GM18909 (cell line): ENCODE measurements around the gene PTPRU.

Source experiments
- ATAC-seq: cut with Tn5 transposase; IDR thresholded peaks from one replicate; pipeline ENCODE4 v1.9.1; 2021; ENCODE audit warnings: mild to moderate bottlenecking; ENCODE audit not compliant: unreplicated experiment, poor library complexity

Gene PTPRU

DNA sequence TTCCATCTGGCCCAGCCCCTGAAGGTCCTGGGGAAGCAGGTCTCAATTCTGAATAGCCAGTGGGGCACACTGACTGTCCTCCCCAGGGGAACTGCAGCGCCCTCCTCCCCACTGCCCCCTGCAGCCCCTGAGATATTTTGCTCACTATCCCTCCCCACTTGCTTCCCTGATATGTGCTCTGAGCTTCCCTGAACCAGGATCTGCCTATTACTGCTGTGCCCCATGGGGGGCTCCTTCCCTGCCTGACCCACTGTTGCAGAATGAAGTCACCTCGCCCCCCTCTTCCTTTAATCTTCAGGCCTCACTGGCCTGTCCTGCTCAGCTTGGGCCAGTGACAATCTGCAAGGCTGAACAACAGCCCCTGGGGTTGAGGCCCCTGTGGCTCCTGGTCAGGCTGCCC lies 89.8 kb downstream of the PTPRU start:
- no peak for ATAC-seq

DNA sequence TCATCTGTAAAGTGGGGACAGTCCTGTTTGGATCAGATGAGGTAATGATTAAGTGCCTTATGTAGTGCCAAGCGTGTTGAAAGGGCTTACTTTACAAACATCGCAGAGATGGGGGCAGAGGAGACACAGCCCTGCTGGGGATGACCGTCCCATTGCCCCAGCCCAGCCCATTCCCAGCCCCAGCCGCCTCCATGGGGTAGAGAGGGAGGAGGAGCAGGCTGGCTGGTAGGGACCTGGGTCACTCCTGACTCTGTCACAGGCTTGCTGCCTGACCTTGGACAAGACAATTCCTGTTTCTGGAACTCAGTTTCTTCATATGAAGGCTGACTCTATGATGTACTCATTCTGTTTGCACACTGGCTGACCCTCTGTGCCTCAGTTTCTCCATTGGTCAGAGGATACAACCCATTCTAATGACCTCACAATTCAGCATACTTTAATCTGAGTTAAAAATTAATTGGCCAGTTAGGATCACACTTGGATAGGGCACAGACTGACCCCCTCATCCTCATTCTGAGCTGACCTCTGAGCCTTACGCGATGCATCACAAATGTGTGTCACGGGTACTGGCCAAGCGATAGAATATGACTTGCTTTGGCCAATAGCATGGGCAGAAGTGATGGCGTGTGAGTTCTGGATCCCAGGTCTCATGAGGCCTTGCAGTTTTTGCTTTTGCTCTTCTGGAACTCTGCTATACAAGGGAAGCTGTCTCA lies 91.1 kb downstream of the PTPRU start:
- ATAC-seq: no peak

DNA sequence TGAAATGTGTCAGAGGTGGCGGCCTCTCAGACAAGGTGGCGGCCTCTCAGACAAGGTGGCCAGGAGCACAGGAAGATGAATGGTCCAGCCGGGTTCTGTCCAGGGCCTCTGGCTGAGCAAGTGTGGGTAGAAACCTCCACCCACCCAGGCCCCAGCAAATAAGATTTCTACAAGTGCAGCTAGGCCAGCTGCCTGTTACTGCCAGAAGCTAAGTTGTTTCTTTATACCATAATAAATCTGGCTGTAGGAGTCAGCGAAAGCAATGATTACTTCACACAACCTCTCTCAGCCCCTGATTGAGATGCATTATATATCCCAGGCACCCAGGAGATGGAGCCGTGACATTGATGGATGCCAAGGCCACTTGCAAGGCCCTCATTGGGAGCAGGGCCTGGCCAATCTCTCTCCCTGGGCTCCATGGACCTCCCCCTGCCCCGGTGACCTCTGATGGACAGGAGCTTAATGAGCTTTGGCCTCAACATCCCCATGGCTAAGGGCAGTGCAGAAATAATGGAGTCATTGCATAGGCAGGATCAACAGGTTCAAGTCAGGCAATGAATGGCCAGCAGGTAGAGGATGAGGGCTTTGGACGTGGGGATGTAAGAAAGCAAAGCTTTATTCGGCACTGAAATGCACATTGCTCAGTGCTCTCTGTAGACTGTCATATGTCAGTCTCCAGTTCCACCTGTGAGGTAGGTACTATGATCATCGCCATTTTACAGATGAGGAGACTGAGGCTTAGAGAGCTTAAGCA lies 92.9 kb downstream of the PTPRU start:
- no peak for ATAC-seq

DNA sequence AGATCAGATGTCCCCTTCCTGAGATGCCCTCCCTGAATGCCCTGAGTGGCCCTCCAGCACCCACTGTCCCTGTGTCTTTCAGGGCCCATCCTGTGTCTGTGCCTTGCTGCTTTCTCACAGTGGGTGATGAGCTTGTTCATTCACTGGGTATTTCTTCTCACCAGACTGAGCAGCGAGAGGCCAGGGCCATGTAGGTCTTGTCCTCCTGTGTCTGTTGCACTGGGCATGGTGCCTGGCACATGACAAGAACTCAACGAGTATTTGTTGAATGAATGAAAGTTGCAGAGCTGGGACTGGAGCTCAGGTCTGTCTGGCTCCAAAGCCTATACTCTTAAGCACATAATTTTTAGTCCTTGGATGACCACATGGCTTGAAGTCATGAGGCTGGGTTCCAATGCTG lies 93.8 kb downstream of the PTPRU start:
- no peak for ATAC-seq

DNA sequence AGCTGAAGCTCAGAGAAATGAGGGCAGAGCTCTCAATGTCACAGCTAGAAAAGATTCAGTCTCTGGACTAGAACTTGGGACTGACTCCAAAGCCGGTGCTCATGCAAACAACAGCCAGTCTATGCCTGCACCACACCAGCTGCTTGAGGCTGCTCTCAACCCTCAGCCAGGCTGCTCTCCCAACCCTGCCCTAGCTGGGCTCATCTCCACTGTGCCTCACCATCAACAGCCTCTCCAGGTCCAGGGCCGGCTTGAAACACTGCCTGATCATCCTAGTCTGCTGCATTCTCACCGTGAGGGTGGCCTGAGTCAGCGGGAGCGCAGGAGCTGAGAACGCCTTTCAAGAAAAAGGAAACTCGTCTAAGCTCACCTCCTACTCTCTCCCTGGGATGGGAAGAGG lies 94.5 kb downstream of the PTPRU start:
- ATAC-seq: no peak

DNA sequence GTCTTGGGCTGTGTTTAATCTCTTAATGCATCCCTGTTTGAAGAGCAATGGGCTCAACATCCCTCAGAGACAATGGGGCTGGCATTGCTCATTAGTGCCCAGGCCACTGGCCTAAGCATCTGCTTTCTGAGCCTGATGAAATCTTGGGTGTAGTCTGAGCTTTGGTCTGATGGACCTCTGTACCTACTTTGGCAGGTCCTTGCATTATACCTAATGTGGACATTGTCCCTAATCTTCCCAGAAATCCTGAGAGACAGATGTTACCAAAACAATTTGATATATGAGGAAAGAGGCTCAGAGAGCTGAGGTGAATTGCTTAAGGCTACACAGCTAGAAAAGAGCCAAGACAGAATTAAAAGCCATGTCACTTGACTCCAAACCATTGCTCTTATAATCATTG lies 95.0 kb downstream of the PTPRU start:
- ATAC-seq: no peak

DNA sequence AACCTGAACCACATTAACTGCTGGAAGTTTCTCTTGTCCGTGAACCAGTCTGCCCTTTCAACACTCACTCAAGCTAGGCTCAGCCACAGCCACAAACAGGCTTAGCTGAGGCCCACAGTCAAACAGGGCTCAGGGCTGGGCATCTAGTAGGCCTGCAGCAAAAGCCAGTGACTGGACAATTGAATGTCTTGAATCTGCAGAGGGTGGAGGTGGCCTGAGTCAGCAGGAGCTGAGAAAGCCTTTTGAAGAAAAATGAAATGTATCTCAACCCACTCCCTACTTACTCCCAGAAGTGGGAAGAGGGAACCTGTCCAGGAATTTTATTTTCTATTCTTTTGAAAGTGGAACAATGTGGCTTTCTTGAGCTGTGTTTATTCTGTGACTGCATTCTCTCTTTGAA lies 95.4 kb downstream of the PTPRU start:
- no peak for ATAC-seq

DNA sequence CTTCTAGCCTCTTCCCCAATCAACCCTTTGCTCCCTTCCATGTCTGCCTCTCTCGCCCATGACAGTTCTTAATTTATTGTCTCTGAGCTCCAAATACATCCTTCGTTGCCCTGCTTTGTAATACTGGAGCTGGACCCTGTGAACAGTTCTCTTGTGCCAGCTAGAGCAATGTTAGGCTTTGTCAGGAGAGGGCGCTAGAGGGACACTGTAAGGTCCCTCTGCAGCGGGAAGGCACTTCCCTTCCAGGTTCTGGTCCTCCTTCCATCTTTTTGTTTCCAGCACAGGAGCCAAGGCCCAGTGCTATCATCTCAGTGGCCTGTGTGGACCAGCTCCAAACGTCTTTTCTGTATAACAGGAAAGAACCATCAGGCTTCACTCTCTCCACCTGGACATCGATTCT lies 95.9 kb downstream of the PTPRU start:
- no peak for ATAC-seq

DNA sequence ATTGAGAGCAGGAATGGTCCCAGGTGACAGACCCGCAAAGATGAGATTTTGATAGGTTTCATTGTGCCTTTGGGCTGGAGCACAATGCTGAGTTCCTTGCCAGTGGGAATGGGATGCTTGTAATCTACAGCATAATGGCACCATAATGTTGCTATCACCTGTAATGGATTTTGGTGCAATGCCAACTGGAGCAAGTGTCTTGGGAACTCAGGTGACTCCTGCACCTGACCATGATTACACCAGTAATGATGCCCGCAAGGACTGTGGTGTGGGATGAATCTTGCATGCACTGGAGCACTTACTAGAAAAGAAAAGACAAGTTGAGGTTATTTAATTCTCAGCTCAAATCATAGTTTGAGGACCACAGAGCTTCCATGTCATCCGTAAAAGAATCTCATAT lies 96.7 kb downstream of the PTPRU start:
- no peak for ATAC-seq

DNA sequence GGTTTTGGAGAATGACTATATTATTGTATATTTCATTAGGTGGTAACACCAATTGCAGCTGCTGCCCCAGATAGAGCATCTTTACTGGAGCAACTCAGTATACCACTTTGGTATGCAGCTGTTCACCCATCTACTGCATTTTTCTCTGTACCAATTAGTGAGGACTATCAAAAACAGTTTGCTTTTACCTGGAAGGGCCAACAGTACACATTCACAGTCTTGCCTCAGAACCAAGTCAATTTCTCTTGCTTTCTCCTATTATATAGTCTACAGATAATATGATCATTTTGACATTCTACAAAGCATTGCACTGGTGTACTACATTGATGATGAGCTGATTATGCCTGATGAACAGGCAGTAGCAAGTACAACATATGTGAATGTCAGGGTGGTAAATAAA lies 99.3 kb downstream of the PTPRU start:
- ATAC-seq: no peak

DNA sequence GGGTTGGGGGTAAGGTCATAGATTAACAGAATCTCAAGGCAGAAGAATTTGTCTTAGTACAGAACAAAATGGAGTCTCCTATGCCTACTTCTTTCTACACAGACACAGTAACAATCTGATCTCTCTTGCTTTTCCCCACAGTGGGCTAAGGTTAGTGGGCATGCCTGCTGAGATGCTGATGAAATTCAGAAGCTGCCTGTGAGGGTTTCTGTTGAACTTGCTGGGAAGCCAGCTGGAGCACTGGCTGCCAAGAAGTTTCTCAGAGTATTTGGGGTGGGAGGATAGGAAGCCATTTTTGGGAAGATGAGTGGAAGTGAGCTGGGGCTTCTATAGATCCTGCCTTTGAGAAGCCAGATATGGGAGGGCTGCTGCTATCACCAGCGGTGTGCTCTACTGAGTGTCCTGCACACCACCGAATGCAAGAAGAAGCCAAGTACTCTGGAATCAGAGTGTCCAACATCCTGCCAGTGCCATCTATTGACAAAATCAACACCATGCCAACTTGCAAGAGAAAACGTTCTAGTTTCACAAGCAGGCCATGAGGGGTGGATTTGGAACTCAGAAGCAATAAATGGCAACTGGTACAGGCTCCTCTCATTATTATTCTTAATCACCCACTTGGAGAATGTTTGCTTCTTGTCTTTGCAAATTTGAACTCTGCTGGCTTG lies 102.7 kb downstream of the PTPRU start:
- no peak for ATAC-seq

DNA sequence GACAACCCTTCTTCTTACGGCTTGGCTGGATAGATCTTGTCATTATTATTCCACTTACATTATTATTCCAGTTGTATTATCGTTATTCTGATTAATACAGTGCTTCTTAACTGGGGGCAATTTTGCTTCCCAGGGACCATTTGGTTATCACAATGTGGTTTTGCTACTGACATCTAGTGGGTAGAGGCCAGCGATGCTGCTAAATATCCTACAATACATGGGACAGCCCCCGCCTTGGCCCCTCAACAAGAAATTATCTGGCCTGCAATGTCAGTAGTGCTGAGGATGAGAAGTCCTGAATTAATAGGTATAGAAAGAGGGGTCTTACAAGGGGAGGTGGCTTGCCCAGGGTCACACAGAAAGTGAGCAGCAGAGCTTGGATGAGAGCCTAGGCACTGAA lies 105.6 kb downstream of the PTPRU start:
- no peak for ATAC-seq

DNA sequence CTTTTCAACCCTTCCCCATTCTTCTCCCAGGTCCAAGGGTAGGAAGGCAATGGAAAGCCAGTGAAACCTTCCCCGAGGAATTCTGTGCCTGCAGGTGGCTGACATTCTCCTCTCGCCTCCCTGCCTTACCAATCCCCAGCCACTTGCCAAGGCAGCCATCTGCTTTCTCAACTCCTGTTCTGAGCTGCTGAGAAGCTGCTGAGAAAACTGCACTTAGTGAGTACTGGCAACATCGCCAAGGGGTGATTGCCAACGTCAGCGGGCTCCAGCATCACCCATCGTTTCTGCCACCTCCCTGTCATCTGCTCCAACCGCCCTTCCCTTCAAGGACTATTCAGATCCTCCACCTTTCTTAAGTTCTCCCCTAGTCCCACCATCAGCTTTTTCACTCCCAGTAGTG lies 106.0 kb downstream of the PTPRU start:
- ATAC-seq: no peak

DNA sequence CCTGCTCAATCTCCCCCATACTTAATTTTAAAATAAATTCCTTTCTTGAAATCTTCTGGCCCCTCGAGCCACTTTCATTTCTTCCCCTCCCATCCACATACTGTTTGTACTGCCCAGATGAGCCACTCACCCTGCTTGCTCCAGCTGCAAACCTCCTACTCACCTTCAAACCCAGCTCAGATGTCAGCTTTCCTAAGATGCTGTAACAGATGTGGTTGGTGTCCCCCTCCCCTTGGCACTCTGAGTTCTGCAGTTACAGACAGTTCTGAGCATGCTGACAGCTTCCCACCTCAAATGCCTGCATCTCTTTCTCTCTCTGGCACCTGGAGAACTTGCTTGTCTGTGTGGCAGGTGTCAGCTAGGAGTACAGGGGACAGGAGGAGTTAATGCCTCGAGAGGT lies 106.7 kb downstream of the PTPRU start:
- no peak for ATAC-seq

DNA sequence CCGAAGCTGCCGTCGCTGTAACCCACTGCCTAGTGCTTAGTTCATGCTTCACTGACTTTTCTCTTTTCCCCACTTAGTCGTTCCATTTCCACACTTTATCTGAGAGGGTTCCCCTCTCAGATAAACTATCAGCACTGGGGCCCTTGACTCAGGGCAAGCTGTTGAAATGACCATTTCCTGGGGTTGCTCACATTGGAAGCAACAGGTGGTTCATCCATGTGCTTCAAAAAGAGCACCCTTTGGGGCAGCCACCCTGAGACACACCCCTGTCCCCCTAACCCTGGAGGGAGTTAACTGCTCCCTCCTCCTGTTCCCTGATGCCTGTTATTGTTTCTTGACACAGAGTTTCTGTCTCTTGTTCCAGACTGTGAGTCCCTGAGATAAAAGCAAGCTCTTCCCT lies 107.2 kb downstream of the PTPRU start:
- ATAC-seq: no peak

DNA sequence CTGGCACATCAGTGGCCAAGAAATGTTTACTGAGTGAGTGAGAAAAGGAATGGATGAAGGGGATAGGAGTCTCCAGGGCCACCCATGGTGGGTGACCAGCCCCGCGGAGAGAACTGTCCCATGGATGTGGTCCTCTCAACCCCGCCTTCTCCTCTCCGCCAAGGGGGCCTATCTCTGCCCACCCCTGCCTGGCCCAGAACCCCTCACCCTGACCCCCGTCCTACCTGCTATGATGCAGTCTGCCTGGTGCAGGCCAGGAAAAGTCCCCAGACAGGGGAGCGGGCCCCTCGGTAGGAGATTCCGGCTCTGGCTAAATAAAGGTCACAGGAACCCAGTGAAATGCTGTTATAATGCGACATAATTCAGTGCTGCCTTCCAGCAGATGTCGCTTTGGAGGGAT lies 107.6 kb downstream of the PTPRU start:
- no peak for ATAC-seq

DNA sequence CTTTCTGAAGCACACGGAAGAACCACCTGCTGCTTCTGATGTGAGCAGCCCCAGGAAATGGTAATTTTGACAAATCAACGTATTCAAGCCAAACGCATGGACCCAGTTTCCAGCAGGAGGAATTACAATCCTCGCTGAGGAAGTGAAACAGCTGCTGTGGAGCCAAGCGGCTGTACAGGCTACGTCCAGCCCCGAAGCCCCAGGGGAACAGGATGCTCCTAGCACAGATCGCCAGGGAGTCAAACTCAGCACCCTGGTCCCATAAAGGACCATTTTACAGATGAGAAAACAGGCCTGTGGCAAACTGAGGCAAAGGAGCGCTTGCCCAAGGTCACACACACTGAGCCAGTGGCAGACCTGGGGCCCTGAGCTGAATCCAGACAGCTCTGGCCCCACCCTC lies 108.0 kb downstream of the PTPRU start:
- ATAC-seq: no peak

DNA sequence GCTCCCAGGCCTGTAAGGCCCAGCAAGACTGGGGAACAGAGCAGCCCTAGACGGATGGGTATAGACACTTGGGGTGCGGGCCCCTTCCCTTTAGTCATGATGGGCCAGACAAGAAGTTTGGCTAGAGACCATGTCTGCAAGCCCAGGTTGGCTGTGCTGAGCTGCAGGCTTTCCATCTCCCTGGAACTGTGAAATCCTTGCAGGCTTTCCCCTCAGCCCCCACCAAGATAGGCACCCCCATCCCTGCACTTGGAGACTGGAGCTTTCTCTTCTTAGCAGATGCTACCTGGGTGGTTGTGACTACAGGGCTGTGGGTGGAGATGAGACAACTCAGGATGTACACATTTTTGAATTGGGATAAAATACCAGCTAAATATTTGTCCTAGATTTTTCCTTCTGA lies 110.3 kb downstream of the PTPRU start:
- ATAC-seq: no peak

DNA sequence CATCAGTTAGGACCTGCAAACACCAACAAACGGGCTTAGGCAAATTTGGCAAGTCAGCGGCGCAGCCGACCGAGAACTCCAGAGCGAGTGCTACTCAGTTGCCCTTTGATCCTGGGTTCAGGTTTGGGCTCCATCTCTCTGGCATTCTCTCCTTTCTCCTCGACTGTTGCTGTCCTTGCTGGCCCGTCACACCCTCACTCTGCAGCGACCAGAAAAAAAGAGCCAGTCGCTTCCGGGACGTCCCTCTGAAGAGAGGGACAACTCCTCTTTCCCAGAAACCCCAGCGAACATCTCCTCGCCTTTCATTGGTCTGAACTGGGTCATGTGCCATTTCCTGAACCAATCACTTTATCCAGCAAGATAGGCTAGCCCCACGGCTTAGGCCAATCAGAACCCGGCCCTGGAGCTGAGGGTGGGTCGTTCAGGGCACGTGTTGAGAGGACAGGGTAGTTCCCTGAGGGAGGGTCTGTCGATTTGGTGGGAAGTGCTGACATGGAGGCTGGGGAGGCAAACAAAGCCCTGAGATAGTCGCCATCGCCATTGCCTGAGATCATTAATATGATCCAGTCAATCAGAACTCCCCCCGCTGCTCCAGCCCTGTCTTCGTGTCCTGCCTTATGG lies 113.7 kb downstream of the PTPRU start:
- no peak for ATAC-seq

DNA sequence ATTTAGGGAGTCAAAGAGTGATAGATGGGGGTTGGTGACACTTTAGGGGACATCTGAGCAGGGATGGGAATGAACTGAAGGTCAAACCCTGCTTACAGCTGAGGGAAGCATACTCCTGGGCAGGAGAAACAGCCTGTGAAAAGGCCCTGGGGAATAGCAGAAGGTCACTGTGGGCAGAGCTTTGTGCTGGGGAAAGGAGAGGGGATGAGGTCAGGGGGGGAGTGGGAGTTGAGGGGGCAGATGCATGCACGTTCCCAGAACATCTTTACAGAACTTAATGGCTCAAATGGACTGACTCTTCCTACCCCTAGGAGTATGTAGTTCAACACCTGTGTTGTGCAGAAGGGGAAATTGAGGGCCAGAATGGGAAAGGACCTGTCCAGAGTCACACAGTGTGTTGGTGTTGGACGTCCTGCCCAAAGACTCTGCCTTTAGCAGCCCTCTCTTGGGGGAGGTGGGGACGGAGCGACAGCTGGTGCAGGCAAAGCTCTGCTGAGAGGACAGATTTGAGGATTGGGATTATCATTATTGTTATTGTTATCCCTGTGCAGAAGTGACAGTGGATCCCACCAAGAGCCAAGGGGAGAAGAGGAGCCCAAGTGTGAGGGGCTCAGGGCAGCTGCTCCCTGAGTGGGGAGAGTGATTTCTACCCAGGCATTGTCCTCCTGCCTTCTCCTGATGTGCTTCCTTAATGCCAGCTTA lies 116.5 kb downstream of the PTPRU start:
- no peak for ATAC-seq
